Breast epithelium (tissue), 4 donors: ENCODE results near the gene WDR54. TPM values are rescaled to one million over a fixed set of nuclear protein-coding genes. Genes with fewer than 3 reads are reported as not detected.
A peak's percentile ranks its signal among the peaks of the same experiment; 100 is the strongest.

Experiments used
- DNase-seq, 2 donors: peaks; one replicate each; pipeline ENCODE4 v3.0.0-alpha.2; 2019; ENCODE audit warnings: low spot score in 2 of 2
- H3K27ac ChIP-seq, 2 donors: fragments of 200-600 bp; sonication (generic) in 1 of 2; one replicate each; pipeline ENCODE4 v1.5.1; 2016 to 2019; ENCODE audit warnings: mild to moderate bottlenecking in 1 of 2
- H3K27me3 ChIP-seq, 2 donors: fragments of 200-600 bp; sonication (generic) in 1 of 2; one replicate each; pipeline versions ENCODE4 v1.5.1 to v1.6.0; 2017 to 2019; ENCODE audit warnings: control low read depth in 1 of 2, mild to moderate bottlenecking in 1 of 2
- H3K36me3 ChIP-seq: fragments of 200-600 bp; one replicate; pipeline ENCODE4 v1.5.1; 2019
- H3K4me1 ChIP-seq, 2 donors: fragments of 200-600 bp; sonication (generic); one replicate each; pipeline ENCODE4 v1.5.1; 2016 to 2019; ENCODE audit warnings: control low read depth in 1 of 2
- H3K4me3 ChIP-seq, 3 donors: fragments of 200-600 bp; sonication (generic); 1 replicate in 2 of 3; 2 replicates in 1 of 3; pipeline ENCODE4 v1.5.1; 2016 to 2019; ENCODE audit warnings: mild to moderate bottlenecking in 3 of 3, moderate library complexity in 2 of 3
- H3K9me3 ChIP-seq, 2 donors: fragments of 200-600 bp; sonication (generic) in 1 of 2; one replicate each; pipeline ENCODE4 v1.5.1; 2016 to 2019; ENCODE audit warnings: control low read depth in 1 of 2
- CTCF ChIP-seq, 3 donors: fragments of 450-650 bp; IDR thresholded peaks; one replicate each; pipeline ENCODE4 v1.5.1; 2016 to 2017; ENCODE audit warnings: antibody characterized with exemption in 3 of 3, mild to moderate bottlenecking in 3 of 3, moderate library complexity in 3 of 3
- POLR2A ChIP-seq: fragments of 450-650 bp; IDR thresholded peaks from one replicate; pipeline ENCODE4 v1.6.1; 2016; ENCODE audit warnings: antibody characterized with exemption, mild to moderate bottlenecking, moderate library complexity
- POLR2AphosphoS5 ChIP-seq, 3 donors: sonication (generic); formaldehyde crosslinking; IDR thresholded peaks; one replicate each; pipeline ENCODE4 v1.6.1; 2017; ENCODE audit warnings: antibody characterized with exemption in 3 of 3
- intact Hi-C: fragments of 100-400 bp; cut with DNase I; formaldehyde crosslinking; loops from one replicate; pipeline ENCODE4 v1.15.1; 2023; ENCODE audit warnings: low total_unique reads
- total RNA-seq, 3 donors: library from RNA; depleted of rRNA; stranded (reverse); fragments of >200 nt; gene quantifications; one replicate each; pipeline ENCODE4 v1.1.0, GENCODE V29; 2016

Gene WDR54
- total RNA-seq, 3 donors from 2014 or later: 6.7 to 13.1 (median 9.4) TPM

- no peak for DNase-seq
- peak overlapping the region; percentile 92 to 97 (median 96) for H3K4me3 ChIP-seq
- peaks cover 4 to 9% of the 10 kb centered on the region in 2 donors for H3K4me1 ChIP-seq
- no peaks in the 10 kb centered on the region for H3K36me3 ChIP-seq
- H3K27ac ChIP-seq: peak overlapping the region; percentile 96 to 97
- no peaks in the 10 kb centered on the region for H3K27me3 ChIP-seq
- H3K9me3 ChIP-seq: no peaks in the 10 kb centered on the region
- intact Hi-C loops: no loop called here
- no peak for TF ChIP-seq POLR2AphosphoS5 (IDR thresholded peaks at IDR 0.05)
- TF ChIP-seq CTCF (IDR thresholded peaks at IDR 0.05): no peak
- TF ChIP-seq POLR2A: no peak
Measured at GRCh38 chr2:74391209-74391579, 30.3 kb upstream of the WDR54 start.

- H3K36me3 ChIP-seq: no peaks in the 10 kb centered on the region
- intact Hi-C loops: no loop called here
- no peaks in the 10 kb centered on the region for H3K9me3 ChIP-seq
- H3K4me1 ChIP-seq: peaks cover 4 to 9% of the 10 kb centered on the region in 2 donors
- H3K4me3 ChIP-seq: peak overlapping the region; percentile 92 to 97 (median 96)
- TF ChIP-seq POLR2A (no peak), CTCF (IDR thresholded peaks at IDR 0.05) (peak; percentile 92 to 96 (median 92)), POLR2AphosphoS5 (IDR thresholded peaks at IDR 0.05) (peak; percentile 47 to 63 (median 48))
- H3K27ac ChIP-seq: peak overlapping the region; percentile 96 to 97
- peak; percentile 82 to 93 for DNase-seq
- no peaks in the 10 kb centered on the region for H3K27me3 ChIP-seq
Measured at GRCh38 chr2:74391580-74392448, 29.7 kb upstream of the WDR54 start.

GRCh38 chr2:74392449-74392743 lies 29.1 kb upstream of the WDR54 start:
- H3K4me1 ChIP-seq: peaks cover 4 to 9% of the 10 kb centered on the region in 2 donors
- H3K27me3 ChIP-seq: no peaks in the 10 kb centered on the region
- intact Hi-C loops: no loop called here
- H3K9me3 ChIP-seq: no peaks in the 10 kb centered on the region
- DNase-seq: no peak
- no peak overlapping the region for H3K27ac ChIP-seq
- no peaks in the 10 kb centered on the region for H3K36me3 ChIP-seq
- peak overlapping the region in 2 of 3 donors; percentile 96 to 97 for H3K4me3 ChIP-seq
- TF ChIP-seq CTCF (IDR thresholded peaks at IDR 0.05) (no peak), POLR2AphosphoS5 (IDR thresholded peaks at IDR 0.05) (no peak), POLR2A (no peak)

- intact Hi-C loops: no loop called here
- Histone ChIP-seq H3K36me3 (no peaks in the 10 kb centered on the region), H3K4me1 (peaks cover 4 to 9% of the 10 kb centered on the region in 2 donors), H3K27ac (no peak overlapping the region), H3K4me3 (no peak overlapping the region), H3K9me3 (no peaks in the 10 kb centered on the region), H3K27me3 (no peaks in the 10 kb centered on the region)
- no peak for TF ChIP-seq POLR2A
- TF ChIP-seq POLR2AphosphoS5 (IDR thresholded peaks at IDR 0.05): no peak
- no peak for TF ChIP-seq CTCF (IDR thresholded peaks at IDR 0.05)
- no peak for DNase-seq
Measured at GRCh38 chr2:74393525-74393924, 28.0 kb upstream of the WDR54 start.

GRCh38 chr2:74396149-74396548 lies 25.4 kb upstream of the WDR54 start:
- H3K27me3 ChIP-seq: no peaks in the 10 kb centered on the region
- TF ChIP-seq POLR2AphosphoS5 (IDR thresholded peaks at IDR 0.05): no peak
- TF ChIP-seq CTCF (IDR thresholded peaks at IDR 0.05): no peak
- TF ChIP-seq POLR2A: no peak
- no peaks in the 10 kb centered on the region for H3K9me3 ChIP-seq
- no peaks in the 10 kb centered on the region for H3K4me1 ChIP-seq
- no peak overlapping the region for H3K4me3 ChIP-seq
- intact Hi-C loops: no loop called here
- H3K27ac ChIP-seq: no peak overlapping the region
- H3K36me3 ChIP-seq: no peaks in the 10 kb centered on the region
- DNase-seq: no peak
